NCI-H1930 (cell line): Measurements from ENCODE around the gene KIAA1614.

ENCODE experiments used
- DNase-seq, 2 experiments: peaks; one replicate each; lab custom pipeline; 2025; lab: John Stamatoyannopoulos, UW

Gene KIAA1614

GRCh38 chr1:180907313-180908055, 5.2 kb upstream of the KIAA1614 start:
- no peak for DNase-seq

GRCh38 chr1:180908074-180908765, 4.5 kb upstream of the KIAA1614 start:
- DNase-seq, result no peak

GRCh38 chr1:180909005-180909414, 3.7 kb upstream of the KIAA1614 start:
- no peak for DNase-seq

GRCh38 chr1:180909462-180909976, 3.2 kb upstream of the KIAA1614 start:
- no peak for DNase-seq

GRCh38 chr1:180911640-180912191, 981 bp upstream of the KIAA1614 start:
- DNase-seq, result no peak

GRCh38 chr1:180912211-180912800, 391 bp upstream of the KIAA1614 start:
- no peak for DNase-seq

GRCh38 chr1:180915426-180915965, 2.8 kb downstream of the KIAA1614 start:
- no peak for DNase-seq

GRCh38 chr1:180916012-180916770, 3.5 kb downstream of the KIAA1614 start:
- DNase-seq, result no peak

GRCh38 chr1:180916771-180917170, 4.1 kb downstream of the KIAA1614 start:
- DNase-seq, result no peak

- no peak for DNase-seq
These were observed 4.8 kb downstream of the KIAA1614 start for GRCh38 chr1:180917306-180918065.

- DNase-seq, result no peak
These were observed 5.8 kb downstream of the KIAA1614 start for GRCh38 chr1:180918519-180918918.

- no peak for DNase-seq
These were observed 6.5 kb downstream of the KIAA1614 start for GRCh38 chr1:180919183-180919700.

GRCh38 chr1:180920193-180920592, 7.5 kb downstream of the KIAA1614 start:
- DNase-seq, result no peak

- DNase-seq, result no peak
These were observed 8.0 kb downstream of the KIAA1614 start for GRCh38 chr1:180920702-180921101.

- DNase-seq, result no peak
These were observed 8.7 kb downstream of the KIAA1614 start for GRCh38 chr1:180921386-180921785.

GRCh38 chr1:180921891-180922630, 9.4 kb downstream of the KIAA1614 start:
- no peak for DNase-seq

- no peak for DNase-seq
These were observed 9.9 kb downstream of the KIAA1614 start for GRCh38 chr1:180922631-180923015.

- DNase-seq, result no peak
These were observed 10.5 kb downstream of the KIAA1614 start for GRCh38 chr1:180923021-180923841.

- no peak for DNase-seq
These were observed 11.2 kb downstream of the KIAA1614 start for GRCh38 chr1:180923887-180924286.
